HepG2 (cell line): ENCODE measurements around the gene NDUFB8. TPM values are rescaled to one million over a fixed set of nuclear protein-coding genes. Genes with fewer than 3 reads are reported as not detected.

Experiments used
- ARID3A ChIP-seq: IDR thresholded peaks from 2 replicates; pipeline ENCODE4 v1.6.1; 2012; ENCODE audit warnings: low read depth, low read length, improper control_type of control experiment
- CHCHD3 ChIP-seq: sonication (generic); formaldehyde crosslinking; IDR thresholded peaks from 2 replicates; pipeline ENCODE4 v1.8.0; 2022; ENCODE audit warnings: mild to moderate bottlenecking, missing genetic modification reagents, moderate library complexity
- DMAP1 ChIP-seq: IDR thresholded peaks from 2 replicates; pipeline ENCODE4 v1.6.1; 2016
- DR1 ChIP-seq: sonication (generic); formaldehyde crosslinking; IDR thresholded peaks from 2 replicates; pipeline ENCODE4 v1.8.0; 2021; ENCODE audit warnings: mild to moderate bottlenecking, missing genetic modification reagents, inconsistent platforms
- GABPB1 ChIP-seq: IDR thresholded peaks from 2 replicates; pipeline ENCODE4 v1.6.1; 2016; ENCODE audit warnings: mild to moderate bottlenecking, missing genetic modification reagents, moderate library complexity, missing compliant biosample characterization
- IRF2 ChIP-seq: IDR thresholded peaks from 2 replicates; pipeline ENCODE4 v1.6.1; 2018; ENCODE audit warnings: missing genetic modification reagents, missing compliant biosample characterization
- JUND ChIP-seq: sonication (generic); formaldehyde crosslinking; IDR thresholded peaks from 2 replicates; pipeline ENCODE4 v1.8.0; 2022; ENCODE audit warnings: mild to moderate bottlenecking, missing genetic modification reagents
- KAT8 ChIP-seq: IDR thresholded peaks from 2 replicates; pipeline ENCODE4 v1.6.1; 2016; ENCODE audit warnings: missing genetic modification reagents, missing compliant biosample characterization
- KDM2A ChIP-seq: sonication (generic); formaldehyde crosslinking; IDR thresholded peaks from 2 replicates; pipeline ENCODE4 v1.4.0; 2020; ENCODE audit warnings: low read depth, missing genetic modification reagents, borderline replicate concordance
- MTERF4 ChIP-seq: sonication (generic); formaldehyde crosslinking; IDR thresholded peaks from 2 replicates; pipeline ENCODE4 v1.8.0; 2023; ENCODE audit warnings: mild to moderate bottlenecking, missing genetic modification reagents
- PBX3 ChIP-seq: sonication (generic); formaldehyde crosslinking; IDR thresholded peaks from 2 replicates; pipeline ENCODE4 v1.8.1; 2023; ENCODE audit warnings: missing genetic modification reagents, inconsistent platforms, borderline replicate concordance
- PHF21A ChIP-seq: sonication (generic); formaldehyde crosslinking; IDR thresholded peaks from 2 replicates; pipeline ENCODE4 v1.5.0; 2020; ENCODE audit warnings: mild to moderate bottlenecking, missing genetic modification reagents
- PPARG ChIP-seq: conservative IDR thresholded peaks from 2 replicates; pipeline ENCODE4 v1.6.1; 2016; ENCODE audit warnings: missing biosample characterization, missing genetic modification reagents
- SUZ12 ChIP-seq: fragments of 150-350 bp; IDR thresholded peaks from 2 replicates; pipeline ENCODE4 v1.6.1; 2014; ENCODE audit warnings: low read depth, low read length
- ZBTB10 ChIP-seq: sonication (generic); formaldehyde crosslinking; IDR thresholded peaks from 2 replicates; pipeline ENCODE4 v1.4.0; 2020; ENCODE audit warnings: missing genetic modification reagents, borderline replicate concordance
- ZNF136 ChIP-seq: sonication (generic); formaldehyde crosslinking; IDR thresholded peaks from 2 replicates; pipeline ENCODE4 v1.8.1; 2022; ENCODE audit warnings: low read depth, mild to moderate bottlenecking, moderate library complexity, missing genetic modification reagents
- ZNF17 ChIP-seq: sonication (generic); formaldehyde crosslinking; IDR thresholded peaks from 2 replicates; pipeline ENCODE4 v1.5.0; 2020; ENCODE audit warnings: mild to moderate bottlenecking, missing genetic modification reagents
- ZNF264 ChIP-seq: sonication (generic); formaldehyde crosslinking; IDR thresholded peaks from 2 replicates; pipeline ENCODE4 v1.4.0; 2020; ENCODE audit warnings: missing genetic modification reagents
- ZNF740 ChIP-seq: sonication (generic); formaldehyde crosslinking; IDR thresholded peaks from 2 replicates; pipeline ENCODE4 v1.4.0; 2020; ENCODE audit warnings: missing genetic modification reagents
- polyA plus RNA-seq, 8 experiments: library from polyadenylated mRNA; depleted of rRNA in 3 of 8; stranded (reverse) in 7 of 8; unstranded in 1 of 8; fragments of >200 nt; fragmentation: Illumina TruSeq in 4 of 8; extraction: Trizol in 4 of 8; gene quantifications; 2 replicates each; pipeline versions ENCODE4 v1.2.1 to v1.2.3, GENCODE V29; 2011 to 2016; ENCODE audit warnings: low read depth in 4 of 8, missing spikeins in 1 of 8, mixed read lengths in 1 of 8; ENCODE audit not compliant: insufficient read depth in 1 of 8
- total RNA-seq, 5 experiments: library from RNA; depleted of rRNA; stranded (reverse); fragments of >200 nt; fragmentation: Illumina TruSeq; extraction: Trizol; gene quantifications; 2 replicates each; pipeline ENCODE4 v1.2.3, GENCODE V29; 2016; ENCODE audit warnings: low read depth in 1 of 5
- TF ChIP-seq, protein P1 (sequence below): sonication (generic); formaldehyde crosslinking; IDR thresholded peaks from 2 replicates; pipeline ENCODE4 v1.4.0; 2020; ENCODE audit warnings: missing genetic modification reagents
- TF ChIP-seq, protein P2 (sequence below): IDR thresholded peaks from 2 replicates; pipeline ENCODE4 v1.6.1; 2016; ENCODE audit warnings: control low read depth

NDUFB8 gene
- total and polyA plus RNA-seq, 2 of the 13 experiments (the other 11 are each of a cell fraction or from before 2014, with no cell fraction given), result 210 to 216 TPM

GRCh38 chr10:100535715-100536353, 6.2 kb upstream of the NDUFB8 start, which contains the start of gene HIF1AN (continued):
- TF ChIP-seq ZNF136 (CRISPR knock-in tag) (peak; percentile 46; the same call in 1 of the 2 replicates), KAT8 (CRISPR knock-in tag) (peak; percentile 97), ZNF264 (CRISPR knock-in tag) (peak; percentile 60), JUND (no peak), ZNF17 (CRISPR knock-in tag) (no peak), ZBTB10 (CRISPR knock-in tag) (peak; percentile 92; the same call in 1 of the 2 replicates), ARID3A (no peak), PBX3 (CRISPR knock-in tag) (no peak), GABPB1 (CRISPR knock-in tag) (peak; percentile 96), DMAP1 (CRISPR knock-in tag) (peak; percentile 79), PPARG (peak; percentile 71), DR1 (CRISPR knock-in tag) (no peak), SUZ12 (no peak), PHF21A (CRISPR knock-in tag) (peak; percentile 51; the same call in 1 of the 2 replicates), CHCHD3 (CRISPR knock-in tag) (no peak), KDM2A (CRISPR knock-in tag) (peak; percentile 96), IRF2 (CRISPR knock-in tag) (peak; percentile 80; the same call in 1 of the 2 replicates), MTERF4 (CRISPR knock-in tag) (0 out of 2 replicates have a peak, but pooled peaks have one; percentile 23), ZNF740 (0 out of 2 replicates have a peak, but pooled peaks have one; percentile 66)
- TF ChIP-seq, protein P1, sequence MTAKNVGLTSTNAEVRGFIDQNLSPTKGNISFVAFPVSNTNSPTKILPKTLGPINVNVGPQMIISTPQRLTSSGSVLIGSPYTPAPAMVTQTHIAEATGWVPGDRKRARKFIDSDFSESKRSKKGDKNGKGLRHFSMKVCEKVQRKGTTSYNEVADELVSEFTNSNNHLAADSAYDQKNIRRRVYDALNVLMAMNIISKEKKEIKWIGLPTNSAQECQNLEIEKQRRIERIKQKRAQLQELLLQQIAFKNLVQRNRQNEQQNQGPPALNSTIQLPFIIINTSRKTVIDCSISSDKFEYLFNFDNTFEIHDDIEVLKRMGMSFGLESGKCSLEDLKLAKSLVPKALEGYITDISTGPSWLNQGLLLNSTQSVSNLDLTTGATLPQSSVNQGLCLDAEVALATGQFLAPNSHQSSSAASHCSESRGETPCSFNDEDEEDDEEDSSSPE (CRISPR knock-in tag), result 0 out of 2 replicates have a peak, but pooled peaks have one; percentile 14
- TF ChIP-seq, protein P2, sequence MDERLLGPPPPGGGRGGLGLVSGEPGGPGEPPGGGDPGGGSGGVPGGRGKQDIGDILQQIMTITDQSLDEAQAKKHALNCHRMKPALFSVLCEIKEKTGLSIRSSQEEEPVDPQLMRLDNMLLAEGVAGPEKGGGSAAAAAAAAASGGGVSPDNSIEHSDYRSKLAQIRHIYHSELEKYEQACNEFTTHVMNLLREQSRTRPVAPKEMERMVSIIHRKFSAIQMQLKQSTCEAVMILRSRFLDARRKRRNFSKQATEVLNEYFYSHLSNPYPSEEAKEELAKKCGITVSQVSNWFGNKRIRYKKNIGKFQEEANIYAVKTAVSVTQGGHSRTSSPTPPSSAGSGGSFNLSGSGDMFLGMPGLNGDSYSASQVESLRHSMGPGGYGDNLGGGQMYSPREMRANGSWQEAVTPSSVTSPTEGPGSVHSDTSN (CRISPR knock-in tag), result no peak
